Right renal pelvis (tissue), 4 donors: ENCODE results near the gene FLII. TPM values are rescaled to one million over a fixed set of nuclear protein-coding genes. Genes with fewer than 3 reads are reported as not detected.
A peak's percentile ranks its signal among the peaks of the same experiment; 100 is the strongest.

Source experiments
- DNase-seq, 4 donors: peaks; one replicate each; pipeline ENCODE4 v3.0.0-alpha.2; 2013; ENCODE audit warnings: low read depth in 4 of 4, low spot score in 3 of 4, missing footprints in 1 of 4
- polyA plus RNA-seq, 4 donors: library from polyadenylated mRNA; unstranded; fragments of 120-200 nt; gene quantifications; one replicate each; pipeline ENCODE4 v1.2.1, GENCODE V29; 2013; ENCODE audit not compliant: insufficient read length in 4 of 4

The FLII gene
- polyA plus RNA-seq, 4 donors: 128 to 144 (median 136) TPM

DNA sequence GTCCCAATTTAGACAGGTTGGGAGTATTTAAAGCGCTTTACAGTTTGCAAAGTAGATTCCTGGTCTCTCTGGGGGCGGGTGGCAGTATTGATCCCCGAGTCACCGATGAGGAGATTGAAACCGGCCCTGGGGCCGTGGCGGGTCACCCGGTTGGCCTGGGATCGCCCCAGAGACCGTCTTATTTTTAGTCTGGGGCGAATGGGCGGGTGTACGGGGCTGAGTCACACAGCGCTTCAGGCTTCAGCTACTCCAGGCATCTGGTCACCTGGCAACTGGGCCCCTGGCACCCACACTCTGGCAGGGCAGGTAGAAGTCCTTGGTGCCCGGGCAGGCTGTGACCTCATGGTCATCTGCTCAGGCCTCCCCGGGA, 2.6 kb upstream of the FLII start:
- DNase-seq: no peak

DNA sequence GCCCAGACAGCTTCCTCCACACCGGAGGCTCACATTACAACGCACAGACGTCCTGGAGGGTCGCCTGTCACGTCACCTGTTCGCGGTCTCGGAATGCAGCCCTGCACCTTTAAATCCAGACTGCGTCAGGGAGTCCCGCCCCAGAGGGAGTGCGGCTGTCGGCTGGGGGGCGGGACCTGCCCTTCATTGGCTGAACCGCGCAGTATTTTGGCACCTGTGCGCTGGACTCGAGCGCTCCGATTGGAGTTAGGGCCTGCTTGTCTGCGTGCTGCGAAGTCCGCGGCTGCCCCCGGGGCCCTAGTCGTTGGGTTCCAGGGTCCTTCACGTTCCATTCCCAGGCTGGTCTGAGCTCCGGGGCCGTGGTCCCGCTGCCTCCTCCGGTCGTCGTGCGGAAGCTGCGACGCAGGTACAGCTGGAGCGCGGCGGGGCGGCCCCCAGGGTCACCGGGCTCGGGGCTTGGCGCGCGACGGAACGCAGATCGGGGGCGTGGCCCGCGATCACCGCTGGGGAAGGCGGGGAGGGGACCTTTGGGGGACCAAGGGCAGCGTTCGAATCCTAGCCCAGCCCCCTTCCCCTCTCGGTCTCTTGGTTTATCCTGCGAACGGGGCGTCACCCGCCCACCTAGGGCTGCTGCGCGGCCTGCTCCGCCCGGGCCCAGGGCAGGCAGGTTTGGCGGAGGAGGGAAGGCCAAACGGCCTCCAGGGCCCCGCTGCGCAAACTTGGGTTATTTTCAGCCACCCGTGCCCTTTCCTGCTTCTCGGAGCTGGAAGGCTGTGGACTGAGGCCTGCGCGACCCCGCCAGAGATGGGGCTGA, 2.0 kb upstream of the FLII start, which contains the start of gene MIEF2:
Gene MIEF2 (plus strand): TSS at position 331 of the 814 bp plus-strand sequence. CDS start 2,059 bp downstream, outside the sequence.
- DNase-seq: peak; percentile 82 to 92 (median 88)

DNA sequence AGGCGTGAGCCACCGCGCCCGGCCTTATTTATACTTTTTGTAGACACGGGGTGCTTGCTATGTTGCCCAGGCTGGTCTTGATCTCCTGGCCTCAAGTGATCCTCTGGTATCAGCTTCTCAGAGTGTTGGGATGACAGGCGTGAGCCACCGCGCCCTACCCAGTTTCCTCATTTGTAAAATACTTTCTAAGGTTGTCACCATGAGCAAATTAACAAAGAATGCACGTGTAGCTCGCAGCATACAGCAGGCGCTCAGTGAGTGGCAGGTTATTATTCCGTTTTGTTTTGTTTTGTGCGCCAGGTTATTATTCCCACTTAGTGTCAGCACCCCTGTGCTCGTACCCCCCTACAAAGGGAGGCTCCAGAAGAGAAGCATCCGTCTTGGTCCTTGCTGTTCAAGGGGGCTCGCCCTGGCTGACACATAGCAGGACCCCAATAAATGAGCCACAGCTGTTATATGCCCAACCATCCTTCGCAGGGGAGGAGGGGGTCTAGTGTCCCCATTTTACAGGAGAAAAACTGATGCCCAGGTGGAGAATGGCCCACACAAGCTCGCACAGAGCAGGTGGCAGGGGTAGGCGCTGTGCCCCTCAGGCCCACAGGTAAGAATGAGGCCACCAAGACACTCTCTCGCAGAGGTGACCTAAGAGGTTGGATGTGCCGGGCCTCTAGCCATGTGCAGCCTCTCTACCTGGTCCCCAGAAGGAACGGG, 1.2 kb upstream of the FLII start:
- DNase-seq: no peak

DNA sequence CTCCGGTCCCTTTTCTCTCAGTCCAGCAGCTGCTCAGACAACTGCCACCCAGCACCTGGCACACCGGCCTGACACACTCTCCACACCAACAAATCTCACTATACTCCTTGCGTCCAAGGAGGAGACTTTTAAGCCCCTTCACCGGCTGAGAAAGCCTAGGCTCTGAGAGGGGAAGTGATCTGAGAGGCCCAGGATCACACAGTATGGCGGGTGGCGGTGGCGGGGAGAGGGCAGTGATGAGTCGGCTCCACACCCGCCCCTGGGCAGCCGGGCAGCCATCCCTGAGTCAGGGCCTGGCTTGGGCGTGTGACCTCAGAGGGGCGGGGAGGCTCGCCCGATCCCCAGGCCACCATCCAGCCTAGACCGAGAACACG, 569 bp downstream of the FLII start:
- no peak for DNase-seq

DNA sequence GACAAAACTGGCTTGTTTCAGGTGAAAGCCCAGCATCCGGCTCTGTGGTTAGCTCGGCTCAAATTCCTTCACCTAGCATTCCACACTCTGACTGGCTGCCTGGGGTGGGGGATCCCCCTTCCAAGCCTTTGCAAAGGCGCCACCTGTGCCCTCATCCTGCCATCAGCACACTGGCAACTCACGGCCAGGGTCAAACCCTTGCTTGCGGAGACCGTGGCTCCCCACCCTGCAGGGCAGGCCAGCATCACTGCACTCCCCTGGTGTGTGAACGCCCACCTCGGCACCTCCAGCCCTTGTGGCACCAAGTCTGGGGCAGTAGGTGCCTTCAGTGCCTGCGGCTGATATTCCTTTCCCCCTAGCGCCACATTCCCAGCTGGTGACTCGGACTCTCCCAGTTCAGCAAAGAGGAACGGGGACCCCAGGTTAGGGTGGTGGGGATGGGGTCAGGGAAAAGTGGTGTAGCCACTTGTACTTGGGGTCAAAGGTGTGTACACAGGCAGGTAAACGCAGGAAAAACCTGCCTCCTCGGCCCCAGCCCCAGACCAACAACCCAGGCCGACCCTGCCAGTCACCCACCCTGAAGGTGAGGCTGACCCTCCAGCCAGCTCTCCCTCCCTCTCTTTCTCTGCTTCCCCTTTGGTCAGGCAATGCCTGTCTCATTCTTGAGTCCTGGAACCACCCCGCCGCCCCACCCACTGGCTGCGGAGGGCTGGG, 1.1 kb downstream of the FLII start:
- DNase-seq: no peak

DNA sequence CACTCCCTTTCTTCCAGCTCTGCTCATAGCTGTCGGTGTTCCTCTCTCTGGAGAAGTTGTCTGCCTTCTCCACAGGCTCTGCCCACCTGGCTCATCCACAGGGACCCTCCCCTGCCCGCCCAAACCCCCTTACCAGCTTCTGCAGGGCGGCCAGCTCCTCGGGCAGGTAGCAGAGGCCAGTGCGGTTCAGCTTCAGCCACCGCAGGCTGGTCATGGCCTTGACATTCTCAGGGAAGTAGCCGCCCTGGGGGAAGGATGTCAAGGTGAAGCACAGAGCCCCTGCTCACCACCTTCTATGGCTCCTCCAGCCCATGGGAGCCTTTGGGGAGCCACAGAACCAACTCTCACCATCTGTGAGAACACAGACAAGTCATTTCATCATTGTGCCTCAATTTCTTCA, 1.8 kb downstream of the FLII start:
- no peak for DNase-seq

DNA sequence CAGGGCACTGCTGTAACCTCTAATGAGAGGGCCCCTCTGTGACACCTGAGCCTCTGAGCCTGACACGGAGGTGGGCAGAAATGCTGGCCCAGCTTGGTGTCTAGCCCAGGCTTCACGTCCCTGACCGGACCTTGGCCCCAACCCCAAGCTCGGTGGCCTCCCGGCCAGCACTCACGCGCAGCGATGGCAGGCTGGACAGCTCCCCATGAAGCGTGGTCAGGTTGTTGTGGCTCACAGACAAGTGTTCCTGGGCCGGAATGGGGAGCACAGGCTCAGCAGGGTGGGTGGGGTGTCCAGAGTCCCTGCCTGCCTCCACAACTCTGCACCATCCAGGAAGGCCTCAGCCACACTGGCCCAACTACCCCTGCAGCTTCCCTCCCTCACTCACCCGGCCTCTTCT, 2.2 kb downstream of the FLII start:
- no peak for DNase-seq

DNA sequence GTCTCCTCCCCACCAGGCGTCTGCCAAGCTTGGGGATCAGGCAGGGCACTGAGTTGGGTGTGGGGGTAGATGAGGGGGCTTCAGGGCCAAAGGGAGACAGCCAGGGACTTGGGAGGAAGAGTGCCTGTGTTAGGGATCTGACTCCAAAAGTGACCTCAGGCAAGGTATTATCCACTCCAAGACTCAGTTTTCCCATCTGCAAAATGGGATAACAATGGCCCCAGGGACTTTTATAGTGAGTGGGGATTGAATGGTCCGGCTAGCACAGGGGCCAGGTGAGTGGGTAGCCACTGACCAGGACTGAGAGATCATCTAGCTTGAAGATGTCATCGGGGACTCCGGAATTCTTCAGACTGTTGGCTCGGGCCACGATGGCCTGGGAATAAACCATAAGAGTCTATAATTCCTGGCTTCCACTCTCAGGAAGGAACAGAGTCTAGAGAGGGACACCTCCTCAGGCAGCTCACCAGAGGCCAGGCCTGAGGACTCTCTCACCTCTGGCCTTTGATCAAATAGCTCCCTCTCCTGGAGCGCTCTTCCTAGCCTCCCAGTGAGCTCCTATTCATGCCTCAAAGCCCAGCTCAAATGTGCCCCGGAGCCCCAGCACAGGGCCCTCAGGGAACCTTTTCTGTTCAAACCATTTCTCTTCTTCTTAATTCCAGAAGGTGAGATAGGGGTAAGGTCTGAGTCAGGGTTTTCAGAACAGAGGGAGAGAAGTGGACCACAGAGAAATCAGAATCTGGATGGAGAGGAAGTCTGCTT, 3.5 kb downstream of the FLII start:
- DNase-seq: no peak

DNA sequence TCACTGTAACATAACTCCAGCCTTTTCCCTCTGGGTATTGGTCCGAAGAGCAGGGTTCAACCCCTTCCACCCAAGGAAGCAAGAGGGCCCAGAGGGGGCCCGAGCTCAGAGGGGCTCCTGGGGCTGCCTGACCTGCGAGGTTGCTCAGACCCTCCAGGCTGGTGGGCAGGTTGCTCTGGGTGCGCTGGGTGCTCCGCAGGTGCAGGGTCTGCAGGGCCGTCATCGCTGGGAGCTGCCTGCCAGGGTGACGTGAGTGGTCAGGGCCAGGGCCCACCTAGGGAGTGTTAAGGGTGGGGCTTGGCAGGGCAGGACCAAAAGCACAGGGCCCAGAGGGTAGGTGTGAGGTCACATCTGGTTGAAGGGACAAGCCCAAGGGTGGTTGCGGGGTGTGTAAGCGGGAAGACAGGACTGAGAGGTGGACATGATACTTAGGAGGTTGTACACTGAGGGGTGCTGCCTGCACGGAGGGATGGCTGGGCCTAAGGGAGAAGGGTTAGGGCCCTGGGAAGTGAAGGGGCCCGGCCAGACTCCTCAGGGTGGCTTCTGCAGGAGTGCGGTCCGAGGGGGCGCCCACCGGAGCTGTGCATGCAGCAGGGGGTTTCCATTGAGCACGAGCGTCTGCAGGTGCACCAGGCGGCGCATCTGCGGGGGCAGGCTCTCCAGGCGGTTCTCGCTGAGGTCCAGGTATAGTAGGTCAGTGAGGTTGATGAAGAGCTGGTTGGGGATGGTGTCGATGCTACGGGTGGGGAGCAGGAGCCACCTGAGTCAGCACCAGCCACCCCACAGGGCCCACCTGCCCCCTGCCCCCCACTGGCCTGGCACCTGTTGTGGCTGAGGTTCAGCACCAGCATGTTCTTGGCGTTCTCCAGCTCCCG, 4.4 kb downstream of the FLII start:
- no peak for DNase-seq

DNA sequence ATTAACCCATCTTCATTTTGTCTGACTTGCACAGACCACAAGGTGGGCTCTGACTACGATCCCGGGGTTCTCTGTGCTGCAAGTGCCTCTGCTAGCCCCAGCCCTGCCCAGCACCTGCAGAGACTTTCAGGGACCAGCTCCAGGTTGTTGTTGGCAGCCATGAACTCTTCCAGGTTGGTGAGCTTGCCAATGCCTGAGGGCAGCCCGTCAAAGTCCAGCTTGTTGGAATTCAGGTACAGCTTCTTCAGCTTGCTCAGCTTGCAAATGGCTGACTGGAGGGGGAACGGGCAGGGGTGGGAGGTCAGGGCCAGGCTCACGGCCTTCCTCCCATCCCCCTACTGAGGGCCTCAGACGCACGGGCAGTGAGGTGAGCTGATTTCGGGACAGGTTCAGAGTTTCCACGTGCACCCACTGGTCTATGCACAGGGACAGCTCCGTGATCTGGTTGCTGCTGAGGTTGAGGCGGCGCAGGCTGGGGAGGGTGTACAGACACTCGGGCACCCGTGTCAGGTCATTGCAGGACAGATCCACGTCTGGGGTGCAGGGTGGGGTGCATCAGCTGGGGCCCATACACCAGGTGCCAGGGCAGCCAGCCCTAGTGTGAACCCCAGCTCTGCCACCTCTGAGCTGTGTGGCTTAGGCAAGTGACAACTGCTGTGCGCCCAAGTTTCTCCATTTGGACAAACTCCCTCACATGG, 5.2 kb downstream of the FLII start:
- DNase-seq: no peak

DNA sequence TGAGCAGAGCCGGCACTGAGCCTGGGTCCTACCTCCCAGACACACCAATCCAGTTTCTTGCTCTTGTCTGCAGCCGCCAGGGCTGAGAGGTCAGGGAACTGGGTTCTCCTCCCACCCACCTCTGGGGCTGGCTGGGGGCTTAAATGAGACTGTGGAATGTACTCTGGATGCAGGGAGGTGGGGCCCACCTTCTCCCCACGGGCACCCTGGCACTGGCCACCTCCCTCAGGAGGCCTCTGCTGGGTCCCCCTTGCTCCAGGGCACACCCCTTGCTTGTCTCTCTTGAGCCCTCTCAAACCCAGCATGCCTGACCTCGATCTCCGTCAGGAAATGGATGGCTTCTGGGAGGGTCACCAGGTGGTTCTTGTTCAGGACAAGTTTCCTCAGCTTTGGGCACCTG, 6.4 kb downstream of the FLII start:
- no peak for DNase-seq

DNA sequence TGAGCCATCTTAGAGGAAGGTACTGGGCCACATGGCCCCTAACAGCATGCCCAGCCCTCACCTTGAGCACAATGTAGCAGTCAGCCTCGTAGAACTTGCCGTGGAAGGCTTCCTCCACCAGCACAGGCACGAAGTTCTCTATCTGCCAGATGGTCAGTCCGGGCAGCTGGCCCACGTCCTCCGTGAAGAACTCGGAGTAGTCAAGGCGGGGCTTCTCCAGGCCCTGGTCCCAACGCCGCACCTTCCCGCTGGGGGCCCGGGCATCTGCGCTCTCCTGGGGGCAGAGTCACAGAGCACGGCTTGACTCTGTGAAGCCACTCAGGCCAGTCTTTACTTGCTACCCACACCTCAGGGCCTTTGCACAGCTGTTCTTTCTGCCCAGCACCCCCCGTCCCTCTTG, 7.3 kb downstream of the FLII start:
- DNase-seq: no peak

DNA sequence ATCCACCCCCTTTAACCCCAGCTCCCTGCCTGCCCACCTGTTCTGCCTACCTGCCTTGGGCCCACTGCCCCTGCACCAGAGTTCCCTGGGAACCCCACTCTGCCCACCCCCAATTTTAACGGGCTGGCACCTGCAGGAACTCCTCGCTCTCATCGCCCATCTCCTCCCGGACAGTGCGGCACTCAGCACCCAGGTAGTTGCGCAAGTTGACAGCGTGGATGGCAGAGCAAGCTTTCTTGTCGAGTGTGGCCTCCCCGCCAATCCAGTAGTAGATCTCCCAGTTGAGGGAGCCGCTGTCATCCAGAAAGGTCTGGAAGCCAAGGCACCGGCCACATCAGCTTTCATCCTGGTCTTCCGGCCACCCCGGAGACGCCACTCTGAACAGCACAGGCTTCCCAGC, 7.8 kb downstream of the FLII start:
- DNase-seq: no peak

DNA sequence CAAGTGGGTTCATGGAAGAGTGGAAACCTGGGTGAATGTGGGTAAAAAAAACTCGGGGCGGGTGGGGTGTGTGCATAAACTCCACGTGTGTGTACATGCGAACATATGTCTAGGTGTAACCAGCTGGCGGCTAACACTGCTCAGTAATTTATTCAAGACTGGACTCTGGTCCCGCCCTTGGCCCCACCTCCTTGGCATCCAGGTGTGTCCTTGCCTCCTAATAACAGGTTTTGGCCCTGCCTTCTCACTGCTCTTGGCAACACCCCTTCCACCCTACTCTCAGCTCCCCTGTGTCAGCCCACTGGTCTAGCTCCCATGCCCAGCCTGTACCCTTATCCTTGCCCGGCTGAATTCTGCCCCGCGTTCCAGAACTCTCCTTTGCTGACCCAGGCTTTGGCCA, 8.3 kb downstream of the FLII start:
- DNase-seq: no peak

DNA sequence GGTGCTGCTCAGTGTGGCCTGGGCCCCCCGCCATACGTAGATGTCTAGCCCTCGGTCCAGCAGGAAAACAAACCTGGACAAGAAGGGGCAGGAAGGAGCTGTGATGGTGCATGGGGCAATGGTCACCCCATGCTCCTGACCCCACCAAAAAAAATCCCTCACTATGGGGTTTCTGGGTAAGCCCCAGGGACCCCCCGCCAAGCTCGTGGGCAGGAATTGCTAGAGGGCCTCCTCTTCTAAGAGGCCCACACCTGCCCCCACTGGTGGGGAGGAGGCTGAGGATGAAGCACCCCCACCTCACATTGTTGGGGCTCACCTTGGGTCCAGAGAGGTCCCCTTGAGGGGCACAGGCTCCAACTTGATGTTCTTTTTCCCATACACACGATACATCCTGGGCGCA, 9.7 kb downstream of the FLII start:
- no peak for DNase-seq

DNA sequence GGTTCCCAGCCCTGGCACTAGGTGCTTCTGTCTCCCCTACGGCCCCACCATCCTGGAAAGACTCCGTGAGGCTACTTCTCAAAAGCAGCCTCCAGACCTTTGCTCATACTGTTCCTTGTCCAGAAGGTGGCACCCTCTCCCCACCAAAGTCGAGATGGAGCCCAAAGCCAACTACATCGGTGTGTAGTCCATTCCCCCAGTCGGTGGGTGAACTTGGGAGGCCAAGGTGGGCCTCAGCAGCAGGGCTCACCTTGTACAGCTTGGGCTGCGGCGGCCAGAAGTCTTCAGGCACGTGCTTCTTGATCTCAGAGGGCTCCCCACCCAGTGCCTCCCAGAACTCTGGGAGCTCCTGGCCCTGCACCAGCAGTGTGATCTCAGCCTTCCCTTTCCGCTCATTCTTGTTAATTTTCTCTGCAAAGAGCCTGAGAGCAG, 10.2 kb downstream of the FLII start:
- DNase-seq: peak in 1 of 4 donors; percentile 59

DNA sequence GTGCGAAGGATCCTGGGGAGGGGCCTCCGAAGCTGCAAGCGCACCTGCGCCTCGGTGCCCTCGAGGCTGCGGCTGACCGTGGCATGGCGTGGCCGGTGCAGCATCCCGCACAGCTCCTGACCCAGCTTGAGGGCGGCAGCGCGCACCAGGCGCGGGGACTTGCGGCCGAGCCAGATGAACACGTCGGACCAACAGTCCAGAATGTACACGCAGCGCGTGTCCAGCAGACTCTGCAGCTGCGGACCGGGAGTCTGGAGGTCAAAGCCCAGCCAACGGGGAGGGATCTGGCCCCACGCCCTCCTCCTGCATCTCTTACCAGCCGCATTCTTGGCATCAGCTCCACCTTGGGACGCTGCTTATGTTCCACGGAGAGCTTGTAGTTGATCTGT, 10.9 kb downstream of the FLII start:
- DNase-seq: no peak

DNA sequence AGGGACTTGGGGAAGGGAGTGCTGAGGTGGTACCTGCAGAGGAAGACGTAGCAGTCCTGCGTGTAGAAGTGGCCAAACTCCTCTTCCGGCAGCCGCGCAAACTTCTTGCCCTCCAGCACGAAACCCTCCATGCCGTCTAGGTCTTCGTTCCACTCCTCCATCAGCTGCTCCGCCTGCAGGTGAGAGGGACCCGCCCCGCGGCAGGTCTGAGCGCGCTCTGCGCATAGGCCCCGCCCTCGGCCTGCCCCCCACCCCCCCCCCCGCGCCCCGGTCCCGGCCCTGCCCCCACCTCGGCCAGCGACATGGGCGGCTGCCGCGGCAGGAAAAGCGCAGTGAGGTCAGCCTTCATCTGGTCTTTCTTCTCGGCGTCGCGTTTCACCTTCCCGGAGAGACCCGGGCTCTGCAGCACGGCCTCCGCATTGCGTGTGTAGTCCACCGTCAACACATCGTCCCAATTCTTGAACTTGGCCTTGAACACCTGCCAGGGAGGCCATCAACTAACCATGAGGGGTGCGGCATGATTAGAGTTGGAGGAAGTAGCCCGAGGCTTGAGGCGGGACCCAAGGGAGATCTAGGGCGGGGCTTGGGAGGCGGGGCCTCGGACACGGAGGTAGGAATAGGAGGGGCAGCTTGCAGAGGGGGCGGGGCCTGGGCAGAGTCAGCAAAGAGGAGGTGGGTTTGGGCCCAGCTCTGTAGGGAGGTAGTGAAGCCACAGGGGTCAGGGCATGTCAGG, 11.5 kb downstream of the FLII start:
- DNase-seq: peak in 1 of 4 donors; percentile 39
